ENCODE measurements around the gene SIL1.
"Not testable (repeated sequence)": the region's sequence is repeated elsewhere in the genome, so short reads cannot be mapped to it uniquely, and the experiment has no call there.

The SIL1 gene

GRCh38 chr5:139016186-139016585, 182.0 kb downstream of the SIL1 start:
- no peak for DNase-seq

GRCh38 chr5:139014726-139015125, 183.4 kb downstream of the SIL1 start:
- no peak for DNase-seq

GRCh38 chr5:139012176-139012575, 186.0 kb downstream of the SIL1 start:
- no peak for DNase-seq

GRCh38 chr5:139011156-139011555, 187.0 kb downstream of the SIL1 start:
- not testable (repeated sequence) for DNase-seq

GRCh38 chr5:139004374-139005307, 193.5 kb downstream of the SIL1 start:
- no peak for DNase-seq

- no peak for DNase-seq
Observed at GRCh38 chr5:138999674-139000073, 198.5 kb downstream of the SIL1 start.

GRCh38 chr5:138998521-138998920, 199.6 kb downstream of the SIL1 start:
- no peak for DNase-seq

- no peak for DNase-seq
Observed at GRCh38 chr5:138996120-138996519, 202.0 kb downstream of the SIL1 start.

GRCh38 chr5:138990986-138991590, 207.1 kb downstream of the SIL1 start:
- no peak for DNase-seq

- no peak for DNase-seq
Observed at GRCh38 chr5:138989720-138990119, 208.4 kb downstream of the SIL1 start.

GRCh38 chr5:138986186-138986800, 211.9 kb downstream of the SIL1 start:
- DNase-seq: no peak

- no peak for DNase-seq
Observed at GRCh38 chr5:138985683-138986082, 212.5 kb downstream of the SIL1 start.

- no peak for DNase-seq
Observed at GRCh38 chr5:138985256-138985655, 212.9 kb downstream of the SIL1 start.

- DNase-seq: no peak
Observed at GRCh38 chr5:138983984-138984383, 214.2 kb downstream of the SIL1 start.

GRCh38 chr5:138981586-138981985, 216.6 kb downstream of the SIL1 start:
- no peak for DNase-seq

GRCh38 chr5:138981131-138981530, 217.0 kb downstream of the SIL1 start:
- no peak for DNase-seq

- DNase-seq: no peak
Observed at GRCh38 chr5:138980441-138980840, 217.7 kb downstream of the SIL1 start.

GRCh38 chr5:138979684-138980280, 218.4 kb downstream of the SIL1 start:
- DNase-seq: no peak

GRCh38 chr5:138978581-138978980, 219.6 kb downstream of the SIL1 start:
- no peak for DNase-seq

GRCh38 chr5:138978080-138978479, 220.1 kb downstream of the SIL1 start:
- no peak for DNase-seq

- DNase-seq: no peak
Observed at GRCh38 chr5:138975098-138975847, 222.9 kb downstream of the SIL1 start.

- DNase-seq: no peak
Observed at GRCh38 chr5:138974227-138975063, 223.7 kb downstream of the SIL1 start.

Measured in NCI-H1092 (cell line).